ENCODE results near the gene PLEKHO1. TPM values are rescaled to one million over a fixed set of nuclear protein-coding genes. Genes with fewer than 3 reads are reported as not detected.

PLEKHO1 gene
- total RNA-seq, 1 experiment from 2014 or later = 2.1 TPM

GRCh38 chr1:150115121-150115520 lies 34.6 kb upstream of the PLEKHO1 start:
- H3K9me3 ChIP-seq = peaks cover 7% of the 10 kb centered on the region; the same call in 1 of the 2 replicates
- intact Hi-C loops (cut with micrococcal nuclease; ENCODE audit: unreplicated experiment) = no loop called here
- ChIA-PET CTCF (no interaction called here), POLR2A (no interaction called here)
- H3K27me3 ChIP-seq (replicated peaks; ENCODE audit: control insufficient read depth, insufficient read depth, low read length) = no peaks in the 10 kb centered on the region
- H3K36me3 ChIP-seq (ENCODE audit: control insufficient read depth, insufficient read depth, low read length) = no peaks in the 10 kb centered on the region
- H3K4me3 Mint-ChIP-seq (ENCODE audit: unreplicated experiment) = no peak overlapping the region
- H3K4me3 ChIP-seq (ENCODE audit: low read depth, low read length) = no peak overlapping the region
- no peaks in the 10 kb centered on the region for H3K27me3 Mint-ChIP-seq (ENCODE audit: insufficient read depth, unreplicated experiment)
- DNase-seq = no peak
- BruUV-seq (replicated peaks) = no TSS peak
- TF ChIP-seq, protein P1, sequence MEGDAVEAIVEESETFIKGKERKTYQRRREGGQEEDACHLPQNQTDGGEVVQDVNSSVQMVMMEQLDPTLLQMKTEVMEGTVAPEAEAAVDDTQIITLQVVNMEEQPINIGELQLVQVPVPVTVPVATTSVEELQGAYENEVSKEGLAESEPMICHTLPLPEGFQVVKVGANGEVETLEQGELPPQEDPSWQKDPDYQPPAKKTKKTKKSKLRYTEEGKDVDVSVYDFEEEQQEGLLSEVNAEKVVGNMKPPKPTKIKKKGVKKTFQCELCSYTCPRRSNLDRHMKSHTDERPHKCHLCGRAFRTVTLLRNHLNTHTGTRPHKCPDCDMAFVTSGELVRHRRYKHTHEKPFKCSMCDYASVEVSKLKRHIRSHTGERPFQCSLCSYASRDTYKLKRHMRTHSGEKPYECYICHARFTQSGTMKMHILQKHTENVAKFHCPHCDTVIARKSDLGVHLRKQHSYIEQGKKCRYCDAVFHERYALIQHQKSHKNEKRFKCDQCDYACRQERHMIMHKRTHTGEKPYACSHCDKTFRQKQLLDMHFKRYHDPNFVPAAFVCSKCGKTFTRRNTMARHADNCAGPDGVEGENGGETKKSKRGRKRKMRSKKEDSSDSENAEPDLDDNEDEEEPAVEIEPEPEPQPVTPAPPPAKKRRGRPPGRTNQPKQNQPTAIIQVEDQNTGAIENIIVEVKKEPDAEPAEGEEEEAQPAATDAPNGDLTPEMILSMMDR (IDR thresholded peaks at IDR 0.05; ENCODE audit: insufficient read depth in 1 of 2, low read depth in 1 of 2, low read length in 1 of 2, severe bottlenecking in 1 of 2, unreplicated experiment in 1 of 2) = no peak
- no peaks in the 10 kb centered on the region for H3K4me1 ChIP-seq
- no peaks in the 10 kb centered on the region for H3K4me1 Mint-ChIP-seq (ENCODE audit: low read depth, unreplicated experiment)
- H3K36me3 Mint-ChIP-seq (ENCODE audit: insufficient read depth, unreplicated experiment) = peaks cover 5% of the 10 kb centered on the region
- no peak overlapping the region for H3K27ac Mint-ChIP-seq (ENCODE audit: unreplicated experiment)
- peaks cover 12% of the 10 kb centered on the region for H3K9me3 Mint-ChIP-seq (ENCODE audit: unreplicated experiment)

DNA sequence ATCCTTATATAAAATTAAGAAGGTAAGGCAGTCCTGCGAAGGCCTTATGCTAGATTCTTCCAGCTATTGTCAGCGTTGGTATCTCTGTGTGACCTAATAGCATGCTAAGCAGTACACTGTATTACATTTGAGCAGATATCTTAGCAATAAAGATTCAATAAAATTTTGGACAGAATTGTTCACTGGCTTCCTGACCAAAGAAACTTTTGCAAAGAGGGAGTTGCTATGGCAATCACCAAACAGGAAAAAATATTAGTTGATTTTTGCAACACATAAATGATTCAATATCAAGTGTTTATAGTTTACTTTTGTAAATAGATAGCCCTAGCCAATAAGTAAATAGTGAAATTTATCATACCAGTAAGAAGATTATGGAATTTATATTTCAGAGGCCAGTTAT lies 31.0 kb upstream of the PLEKHO1 start:
- peaks cover 7% of the 10 kb centered on the region; the same call in 1 of the 2 replicates for H3K9me3 ChIP-seq
- DNase-seq = no peak
- BruUV-seq (replicated peaks) = no TSS peak
- no peaks in the 10 kb centered on the region for H3K4me1 ChIP-seq
- CTCF ChIA-PET = no interaction called here
- intact Hi-C loops (cut with micrococcal nuclease; ENCODE audit: unreplicated experiment) = no loop called here
- Mint-ChIP-seq H3K36me3 (ENCODE audit: insufficient read depth, unreplicated experiment) (peaks cover 5% of the 10 kb centered on the region), H3K27ac (ENCODE audit: unreplicated experiment) (no peak overlapping the region), H3K9me3 (ENCODE audit: unreplicated experiment) (peaks cover 12% of the 10 kb centered on the region), H3K4me3 (ENCODE audit: unreplicated experiment) (no peak overlapping the region), H3K27me3 (ENCODE audit: insufficient read depth, unreplicated experiment) (no peaks in the 10 kb centered on the region), H3K4me1 (ENCODE audit: low read depth, unreplicated experiment) (no peaks in the 10 kb centered on the region)
- TF ChIP-seq, protein P1 (IDR thresholded peaks at IDR 0.05; ENCODE audit: insufficient read depth in 1 of 2, low read depth in 1 of 2, low read length in 1 of 2, severe bottlenecking in 1 of 2, unreplicated experiment in 1 of 2) = no peak
- H3K27me3 ChIP-seq (replicated peaks; ENCODE audit: control insufficient read depth, insufficient read depth, low read length) = no peaks in the 10 kb centered on the region
- POLR2A ChIA-PET = no interaction called here
- H3K36me3 ChIP-seq (ENCODE audit: control insufficient read depth, insufficient read depth, low read length) = no peaks in the 10 kb centered on the region
- H3K4me3 ChIP-seq (ENCODE audit: low read depth, low read length) = no peak overlapping the region

DNA sequence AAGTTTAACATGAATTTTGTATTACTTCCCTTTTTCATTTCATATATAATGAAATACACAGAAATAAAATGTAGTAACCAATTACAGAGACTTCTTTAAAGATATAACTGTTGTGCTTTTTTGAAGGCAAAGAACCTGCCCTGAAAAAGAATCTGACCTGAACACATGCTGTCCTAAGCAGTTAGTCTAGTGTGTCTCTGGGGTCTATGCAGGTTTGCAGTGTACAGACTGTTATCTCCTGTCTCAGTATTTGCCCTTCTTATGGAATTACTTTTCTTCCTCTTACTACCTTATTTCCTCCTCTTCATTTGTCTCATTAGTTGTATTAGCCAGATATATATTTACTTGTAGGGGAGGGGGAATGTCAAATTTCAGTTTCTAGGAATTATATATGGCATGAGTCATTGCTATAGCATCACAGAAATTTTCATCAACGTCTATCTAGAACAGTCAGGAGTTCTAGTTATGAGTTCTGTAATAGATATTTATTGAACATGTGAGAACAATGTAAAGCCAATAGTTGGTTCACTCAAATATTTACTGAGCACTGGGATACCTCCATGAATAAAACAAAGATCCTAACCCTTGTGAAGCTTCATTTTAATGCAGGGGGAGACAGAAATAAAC lies 28.4 kb upstream of the PLEKHO1 start:
- Mint-ChIP-seq H3K36me3 (ENCODE audit: insufficient read depth, unreplicated experiment) (no peaks in the 10 kb centered on the region), H3K9me3 (ENCODE audit: unreplicated experiment) (no peaks in the 10 kb centered on the region), H3K4me3 (ENCODE audit: unreplicated experiment) (no peak overlapping the region), H3K27me3 (ENCODE audit: insufficient read depth, unreplicated experiment) (no peaks in the 10 kb centered on the region), H3K27ac (ENCODE audit: unreplicated experiment) (no peak overlapping the region), H3K4me1 (ENCODE audit: low read depth, unreplicated experiment) (no peaks in the 10 kb centered on the region)
- POLR2A ChIA-PET = no interaction called here
- BruUV-seq (replicated peaks) = no TSS peak
- no peaks in the 10 kb centered on the region for H3K4me1 ChIP-seq
- intact Hi-C loops (cut with micrococcal nuclease; ENCODE audit: unreplicated experiment) = no loop called here
- H3K4me3 ChIP-seq (ENCODE audit: low read depth, low read length) = no peak overlapping the region
- DNase-seq = no peak
- H3K36me3 ChIP-seq (ENCODE audit: control insufficient read depth, insufficient read depth, low read length) = no peaks in the 10 kb centered on the region
- no peaks in the 10 kb centered on the region for H3K9me3 ChIP-seq
- CTCF ChIA-PET = no interaction called here
- H3K27me3 ChIP-seq (replicated peaks; ENCODE audit: control insufficient read depth, insufficient read depth, low read length) = no peaks in the 10 kb centered on the region
- TF ChIP-seq, protein P1 (IDR thresholded peaks at IDR 0.05; ENCODE audit: insufficient read depth in 1 of 2, low read depth in 1 of 2, low read length in 1 of 2, severe bottlenecking in 1 of 2, unreplicated experiment in 1 of 2) = no peak

Measured in Caco-2 (cell line).